Measurements from ENCODE around the gene ABCD4.
"Not testable (repeated sequence)": the region's sequence is repeated elsewhere in the genome, so short reads cannot be mapped to it uniquely, and the experiment has no call there.

ABCD4 gene

DNA sequence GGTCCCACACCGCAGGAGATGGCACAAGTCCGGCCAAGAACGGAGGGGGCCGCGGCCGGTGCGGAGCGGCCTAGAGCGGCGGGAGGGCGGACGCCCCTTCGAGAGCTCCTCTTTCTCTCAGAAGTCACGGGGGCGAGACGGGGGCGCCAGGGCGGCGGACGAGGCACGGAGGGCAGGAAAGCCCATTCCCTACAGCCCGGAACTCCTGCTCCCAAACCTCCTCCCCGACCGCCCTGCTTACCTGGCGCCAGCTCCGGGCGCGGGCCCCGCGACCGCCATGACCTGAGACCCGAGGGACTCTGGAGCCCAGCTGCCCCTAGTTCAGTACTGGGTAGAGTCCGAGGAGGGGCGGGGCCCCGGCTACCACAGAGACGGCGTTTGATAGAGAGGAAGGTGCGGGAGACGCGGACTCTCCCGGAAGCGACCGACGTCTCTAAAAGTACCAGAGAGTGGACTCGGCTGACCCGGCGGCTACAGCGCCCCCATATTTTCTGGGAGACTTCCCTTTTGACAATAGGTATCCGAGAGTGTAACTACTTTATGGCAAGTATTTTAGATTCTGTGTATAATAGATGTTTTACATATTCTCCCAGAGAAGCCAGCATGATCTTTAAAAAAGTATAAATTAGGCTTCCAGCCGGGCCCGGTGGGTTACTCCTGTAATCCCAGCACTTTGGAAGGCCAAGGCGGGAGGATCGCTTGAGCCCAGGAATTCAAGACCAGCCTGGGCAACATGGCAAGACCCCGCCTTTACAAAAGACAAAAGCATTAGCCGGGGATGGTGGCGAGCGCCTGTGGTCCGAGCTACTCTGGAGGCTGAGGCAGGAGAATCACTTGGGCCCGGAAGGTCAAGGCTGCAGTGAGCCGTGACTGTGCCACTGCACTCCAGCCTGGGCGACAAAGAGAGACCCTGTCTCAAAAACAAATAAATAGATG is at the start of gene ABCD4:
Gene ABCD4 (minus strand): TSS at position 301 of the 936 bp plus-strand sequence. CDS start 22 bp downstream, at position 279.
- DNase-seq: peak; percentile 74

GRCh38 chr14:74350928-74351323 is 48.2 kb upstream of the ABCD4 start:
- DNase-seq: no peak

DNA sequence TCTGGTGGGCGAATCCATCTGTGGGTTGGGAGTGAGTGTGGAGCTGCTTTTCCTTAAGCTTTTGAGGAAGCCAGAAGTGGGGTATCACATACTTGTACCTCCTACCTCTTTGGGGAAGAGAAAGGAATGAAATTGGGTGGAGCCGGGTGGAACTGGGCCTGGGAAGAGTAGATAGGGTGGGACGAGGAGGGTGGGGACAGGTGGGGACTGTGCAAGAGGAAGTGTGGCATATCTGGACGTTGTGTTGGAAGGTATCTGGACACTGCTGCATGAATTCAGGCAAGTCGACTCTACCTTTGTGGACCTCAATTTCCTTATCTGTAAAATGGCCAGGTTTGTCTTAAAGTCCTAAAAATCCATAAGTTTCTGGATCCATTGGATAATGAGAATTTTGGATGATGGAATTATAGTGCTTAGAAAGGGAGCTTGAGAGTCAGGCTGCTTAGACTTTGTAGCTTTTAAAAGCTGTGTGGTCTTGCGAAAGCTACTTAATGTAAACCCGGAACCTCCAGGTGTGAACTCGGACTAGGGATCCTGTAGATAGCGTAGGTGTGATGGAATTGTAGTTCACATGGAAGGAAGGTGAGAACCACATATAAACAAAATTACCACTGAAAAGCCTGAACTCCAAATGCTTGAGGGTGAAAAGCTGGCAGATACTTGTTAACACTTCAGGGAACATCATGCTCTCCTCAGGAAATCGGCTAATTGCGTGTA is 47.6 kb upstream of the ABCD4 start:
- DNase-seq: no peak

- DNase-seq: no peak
Measured at GRCh38 chr14:74349757-74350156, 47.0 kb upstream of the ABCD4 start.

GRCh38 chr14:74348735-74349463 is 46.2 kb upstream of the ABCD4 start:
- no peak for DNase-seq

- no peak for DNase-seq
Measured at GRCh38 chr14:74348241-74348734, 45.6 kb upstream of the ABCD4 start, which contains the start of gene VRTN. Gene VRTN (plus strand): TSS chr14:74348471. CDS start chr14:74356784, 8,313 bp downstream.

- DNase-seq: no peak
Measured at GRCh38 chr14:74347795-74348100, 45.0 kb upstream of the ABCD4 start.

- DNase-seq: no peak
Measured at GRCh38 chr14:74347097-74347794, 44.5 kb upstream of the ABCD4 start.

DNA sequence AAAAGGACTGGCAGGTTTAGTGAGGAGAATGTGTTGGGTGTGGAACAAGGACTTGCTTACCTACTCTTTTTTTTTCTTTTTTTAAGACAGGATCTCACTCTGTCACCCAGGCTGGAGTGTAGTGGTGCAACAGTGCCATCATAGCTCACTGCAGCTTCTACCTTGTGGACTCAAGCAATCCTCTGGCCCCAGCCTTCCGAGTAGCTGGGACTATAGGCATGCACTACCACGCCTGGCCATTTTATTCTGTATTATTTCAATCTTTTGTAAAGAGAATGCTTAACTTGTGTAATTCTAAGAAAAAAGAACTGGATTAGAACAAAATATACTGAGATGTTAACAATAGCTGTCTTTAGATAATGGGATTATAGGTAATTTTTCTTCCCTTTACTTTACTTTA is 43.6 kb upstream of the ABCD4 start:
- DNase-seq: no peak

DNA sequence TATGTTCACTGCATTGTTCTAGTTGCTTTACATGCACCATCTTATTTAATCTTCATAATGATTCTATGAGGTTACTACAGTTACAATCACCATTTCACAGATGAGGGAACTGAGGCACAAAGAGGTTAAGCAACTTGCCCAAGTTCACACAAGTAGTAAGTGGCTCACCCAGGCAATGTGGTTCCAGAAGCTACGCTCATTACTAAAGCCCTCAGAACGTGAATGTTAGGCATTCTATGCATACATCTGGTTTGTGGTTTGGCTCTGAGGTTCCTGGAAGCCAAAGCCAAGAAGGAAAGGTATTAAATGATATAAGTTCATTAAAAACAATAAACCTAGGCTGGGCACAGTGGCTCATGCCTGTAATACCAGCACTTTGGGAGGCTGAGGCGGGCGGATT is 31.2 kb upstream of the ABCD4 start:
- no peak for DNase-seq

GRCh38 chr14:74329950-74330552 is 27.3 kb upstream of the ABCD4 start:
- not testable (repeated sequence) for DNase-seq

DNA sequence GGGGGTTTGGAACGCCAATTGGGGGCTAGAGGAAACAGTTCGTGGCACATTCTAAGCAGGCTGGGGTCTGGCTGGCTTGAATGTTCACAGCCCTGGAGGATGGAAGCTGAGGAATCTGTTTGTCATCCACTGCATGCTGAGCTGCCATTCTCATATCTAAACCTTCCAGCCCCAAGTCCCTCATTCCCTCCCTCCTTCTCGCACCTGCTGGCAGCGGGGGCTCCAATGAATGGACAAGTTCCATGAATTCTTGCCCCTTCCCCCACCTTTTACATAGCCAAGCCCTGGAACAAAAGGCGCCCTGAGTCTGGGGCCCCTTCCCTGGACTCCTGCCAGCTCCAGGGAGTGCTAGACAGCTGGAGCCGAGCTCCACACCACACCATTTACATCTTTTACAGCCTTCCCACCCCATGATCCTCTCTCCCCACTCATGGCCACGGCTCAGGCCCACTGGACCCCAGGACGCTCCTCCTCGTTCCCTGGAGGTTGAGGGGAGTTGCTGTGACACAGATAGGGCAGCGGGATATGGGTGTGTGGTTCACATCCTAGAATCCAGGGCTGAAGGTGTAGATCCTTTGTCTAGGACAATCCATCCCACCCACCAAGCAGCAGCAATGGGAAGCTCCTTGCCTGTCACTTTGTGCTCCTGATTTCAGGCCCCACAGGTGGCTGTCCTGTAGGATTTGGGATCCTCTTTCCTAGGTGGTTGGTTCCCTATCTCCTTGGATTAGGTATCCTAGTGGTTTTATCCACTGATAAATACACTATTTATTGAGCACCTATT is 23.8 kb upstream of the ABCD4 start:
- no peak for DNase-seq

GRCh38 chr14:74325446-74325845 is 22.7 kb upstream of the ABCD4 start:
- no peak for DNase-seq

GRCh38 chr14:74324931-74325361 is 22.2 kb upstream of the ABCD4 start:
- no peak for DNase-seq

GRCh38 chr14:74314576-74314975 is 11.8 kb upstream of the ABCD4 start:
- DNase-seq: no peak

GRCh38 chr14:74313601-74314000 is 10.9 kb upstream of the ABCD4 start:
- no peak for DNase-seq

GRCh38 chr14:74312161-74312560 is 9.4 kb upstream of the ABCD4 start:
- DNase-seq: no peak

DNA sequence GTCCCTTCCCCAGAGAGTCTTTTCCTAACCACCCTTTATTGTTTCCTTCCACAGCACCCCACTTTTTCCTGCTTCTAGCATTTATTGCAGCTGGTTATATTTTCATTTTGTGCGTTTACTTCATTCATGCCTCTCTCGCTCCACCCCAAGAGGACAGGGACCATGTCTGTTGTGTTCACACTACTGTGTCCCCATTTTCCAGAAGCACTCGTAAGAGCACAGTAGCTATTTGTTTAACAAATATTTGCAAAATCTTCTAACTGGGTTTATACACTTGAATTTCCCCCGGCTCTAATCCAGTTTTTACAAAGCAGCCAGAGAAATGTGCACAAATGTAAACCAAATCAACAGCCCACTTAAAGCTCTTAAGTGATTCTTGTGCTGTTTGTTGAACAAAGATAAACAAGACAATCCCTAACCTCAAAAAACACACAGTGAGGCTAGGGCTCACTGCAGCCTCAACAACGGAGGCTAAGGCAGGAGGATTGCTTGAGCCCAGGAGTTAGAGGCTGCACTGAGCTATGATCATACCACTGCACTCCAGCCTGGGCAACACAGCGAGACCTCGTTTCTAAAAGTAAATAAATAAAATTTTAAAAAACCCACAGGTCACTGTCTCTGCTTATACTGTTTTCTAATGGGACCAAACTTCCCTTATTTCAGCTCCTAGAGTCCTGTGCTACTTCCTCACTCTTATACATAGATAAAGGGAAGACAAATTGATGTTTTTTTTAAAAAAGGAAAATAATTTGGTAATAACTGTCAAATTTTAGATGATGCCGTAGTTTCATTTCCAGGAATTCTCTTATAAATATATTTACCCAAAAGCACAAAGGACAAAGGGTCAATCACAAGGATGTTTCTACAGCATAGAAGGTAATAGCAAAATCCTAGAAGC is 6.6 kb upstream of the ABCD4 start:
- no peak for DNase-seq

DNA sequence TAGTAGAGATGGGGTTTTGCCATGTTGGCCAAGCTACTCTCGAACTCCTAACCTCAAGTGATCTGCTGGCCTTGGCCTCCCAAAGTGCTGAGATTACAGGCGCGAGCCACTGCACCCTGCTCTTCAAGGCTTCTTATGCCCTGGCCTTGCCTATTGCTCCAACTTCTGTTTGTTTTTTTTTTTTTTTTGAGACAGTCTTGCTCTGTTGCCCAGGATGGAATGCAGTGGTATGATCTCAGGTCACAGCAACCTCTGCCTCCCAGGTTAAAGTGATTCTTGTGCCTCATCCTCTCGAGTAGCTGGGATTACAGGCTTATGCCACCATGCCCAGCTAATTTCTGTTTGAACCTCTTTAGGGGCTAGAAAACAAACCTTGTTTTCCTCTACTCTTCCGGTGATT is 6.0 kb upstream of the ABCD4 start:
- no peak for DNase-seq

- no peak for DNase-seq
Measured at GRCh38 chr14:74302152-74302628, 544 bp downstream of the ABCD4 start.

Data from activated CD4-positive, alpha-beta T cell treated with anti-CD3 and anti-CD28 coated beads for 1 hour (primary cell).